GM12878 (cell line): ENCODE data around the gene SCN11A. TPM values are rescaled to one million over a fixed set of nuclear protein-coding genes. Genes with fewer than 3 reads are reported as not detected.

Experiments
- ATAC-seq: fragments of 200-7000 bp; cut with Tn5 transposase; 3 replicates; pipeline ENCODE4 v1.9.1; 2020; ENCODE audit warnings: mild to moderate bottlenecking, moderate library complexity
- BruUV-seq: library from RNA; stranded (reverse); fragments of 400-500 nt; replicated peaks from 2 replicates; lab custom pipeline; 2021; lab: Mats Ljungman, UMichigan
- CTCF ChIA-PET: fragments of 300-600 bp; sonication (Branson Sonifier 250); formaldehyde crosslinking; extraction: SDS; loops from one replicate; lab custom pipeline; 2021; ENCODE audit warnings: inconsistent platforms; lab: Yijun Ruan, JAX
- POLR2A ChIA-PET: fragments of 350-600 bp; formaldehyde crosslinking; extraction: SDS; loops from one replicate; lab custom pipeline; 2021; ENCODE audit warnings: inconsistent platforms; lab: Charles Lee
- RAD21 ChIA-PET: fragments of 300-600 bp; sonication (Branson Sonifier 250); formaldehyde crosslinking; loops from one replicate; lab custom pipeline; 2023; ENCODE audit warnings: antibody characterized with exemption; ENCODE audit not compliant: unreplicated experiment; lab: Charles Lee
- SMC1A ChIA-PET: fragments of 300-600 bp; sonication (Branson Sonifier 250); formaldehyde crosslinking; loops from one replicate; lab custom pipeline; 2023; ENCODE audit not compliant: unreplicated experiment, uncharacterized antibody; lab: Charles Lee
- DNase-seq: peaks from one replicate; pipeline ENCODE4 v3.0.0-alpha.2; 2011; ENCODE audit warnings: low read depth, low spot score
- FAIRE-seq: peaks from 3 replicates; lab custom pipeline; 2011; peaks lifted over from hg19 to GRCh38; lab: Jason Lieb, UNC
- H2AFZ ChIP-seq: 2 replicates; pipeline ENCODE4 v1.6.0; 2011; ENCODE audit warnings: low read depth, low read length, control low read depth; ENCODE audit not compliant: control insufficient read depth
- H3K27ac ChIP-seq: 2 replicates; pipeline ENCODE4 v1.5.1; 2011; ENCODE audit warnings: control low read depth; ENCODE audit not compliant: control insufficient read depth, insufficient read depth
- H3K27me3 ChIP-seq, 2 experiments: replicated peaks in 1 of 2; 2 replicates each; pipeline versions ENCODE4 v1.6.0 to v1.6.1; 2011; ENCODE audit warnings: low read length in 1 of 2; ENCODE audit not compliant: control insufficient read depth in 2 of 2, insufficient read depth in 2 of 2
- H3K36me3 ChIP-seq, 2 experiments: 2 replicates each; pipeline ENCODE4 v1.5.1; 2011; ENCODE audit warnings: low read length in 1 of 2; ENCODE audit not compliant: control insufficient read depth in 2 of 2, insufficient read depth in 2 of 2
- H3K4me1 ChIP-seq: 2 replicates; pipeline ENCODE4 v1.6.1; 2011; ENCODE audit warnings: mild to moderate bottlenecking, low read length, moderate library complexity, mixed read lengths; ENCODE audit not compliant: control insufficient read depth, insufficient read depth
- H3K4me2 ChIP-seq: 2 replicates; pipeline ENCODE4 v1.6.0; 2011; ENCODE audit warnings: control low read depth; ENCODE audit not compliant: control insufficient read depth, insufficient read depth
- H3K4me3 ChIP-seq: fragments of 200-600 bp; sonication (generic); 2 replicates; pipeline ENCODE4 v1.5.1; 2016
- H3K79me2 ChIP-seq: 2 replicates; pipeline ENCODE4 v1.6.0; 2011; ENCODE audit warnings: low read length; ENCODE audit not compliant: control insufficient read depth, insufficient read depth
- H3K9ac ChIP-seq: 2 replicates; pipeline ENCODE4 v1.8.0; 2011; ENCODE audit warnings: low read length, control low read depth, mixed read lengths; ENCODE audit not compliant: control insufficient read depth, insufficient read depth
- H3K9me3 ChIP-seq: replicated peaks from 3 replicates; pipeline ENCODE4 v1.5.1; 2011; ENCODE audit warnings: mild to moderate bottlenecking, low read length; ENCODE audit not compliant: control insufficient read depth, insufficient read depth
- H4K20me1 ChIP-seq: 2 replicates; pipeline ENCODE4 v1.6.0; 2011; ENCODE audit not compliant: control insufficient read depth, insufficient read depth
- ASH2L ChIP-seq: fragments of 300-600, 200-600 bp; sonication (generic); IDR thresholded peaks from 2 replicates; pipeline ENCODE4 v1.6.1; 2017; ENCODE audit warnings: low read depth, mild to moderate bottlenecking, borderline replicate concordance
- CBFB ChIP-seq: IDR thresholded peaks from 2 replicates; pipeline ENCODE4 v1.6.1; 2016; ENCODE audit warnings: antibody characterized with exemption, low read depth
- FOXK2 ChIP-seq: fragments of 450-650 bp; IDR thresholded peaks from 2 replicates; pipeline ENCODE4 v1.6.1; 2017; ENCODE audit warnings: mild to moderate bottlenecking, moderate library complexity
- LARP7 ChIP-seq: fragments of 450-650 bp; IDR thresholded peaks from 2 replicates; pipeline ENCODE4 v1.6.1; 2017; ENCODE audit warnings: mild to moderate bottlenecking
- NBN ChIP-seq: fragments of 450-650 bp; IDR thresholded peaks from 2 replicates; pipeline ENCODE4 v1.6.1; 2016
- NR2C1 ChIP-seq: fragments of 450-650 bp; IDR thresholded peaks from 2 replicates; pipeline ENCODE4 v1.6.1; 2017; ENCODE audit warnings: antibody characterized with exemption, mild to moderate bottlenecking, moderate library complexity
- POLR2A ChIP-seq: IDR thresholded peaks from 2 replicates; pipeline ENCODE4 v1.6.1; 2011; ENCODE audit warnings: low read depth, mild to moderate bottlenecking, low read length
- POLR2AphosphoS5 ChIP-seq: IDR thresholded peaks from 2 replicates; pipeline ENCODE4 v1.6.1; 2011; ENCODE audit warnings: mild to moderate bottlenecking, low read length, inconsistent platforms
- POU2F2 ChIP-seq: IDR thresholded peaks from 3 replicates; pipeline ENCODE4 v1.6.1; 2011; ENCODE audit warnings: low read depth, mild to moderate bottlenecking, low read length, borderline replicate concordance
- SKIL ChIP-seq: fragments of 450-650 bp; IDR thresholded peaks from 2 replicates; pipeline ENCODE4 v1.6.1; 2017; ENCODE audit warnings: mild to moderate bottlenecking, low read depth, inconsistent platforms; ENCODE audit not compliant: poor library complexity, severe bottlenecking
- SMAD5 ChIP-seq: IDR thresholded peaks from 2 replicates; pipeline ENCODE4 v1.6.1; 2016; ENCODE audit warnings: antibody characterized with exemption, low read depth
- SREBF1 ChIP-seq: IDR thresholded peaks from 2 replicates; pipeline ENCODE4 v1.6.1; 2012; ENCODE audit warnings: mild to moderate bottlenecking, low read length
- SRF ChIP-seq, 2 experiments: IDR thresholded peaks; 2 replicates each; pipeline ENCODE4 v1.6.1; 2011; ENCODE audit warnings: low read depth in 2 of 2, low read length in 2 of 2, mild to moderate bottlenecking in 1 of 2, moderate library complexity in 1 of 2
- TCF7 ChIP-seq: IDR thresholded peaks from 2 replicates; pipeline ENCODE4 v1.6.1; 2014; ENCODE audit warnings: antibody characterized with exemption, borderline replicate concordance
- ZNF207 ChIP-seq: fragments of 450-650 bp; IDR thresholded peaks from 2 replicates; pipeline ENCODE4 v1.6.1; 2014; ENCODE audit warnings: antibody characterized with exemption, mild to moderate bottlenecking, borderline replicate concordance
- ZNF24 ChIP-seq: fragments of 450-650 bp; IDR thresholded peaks from 2 replicates; pipeline ENCODE4 v1.6.1; 2017; ENCODE audit warnings: antibody characterized with exemption, mild to moderate bottlenecking
- ZSCAN29 ChIP-seq: fragments of 450-650 bp; IDR thresholded peaks from 2 replicates; pipeline ENCODE4 v1.6.1; 2017; ENCODE audit warnings: mild to moderate bottlenecking, moderate library complexity
- WGBS: methylation state at CpG from one replicate; pipeline ENCODE4 v1.1.6; 2016; ENCODE audit warnings: low lambda C conversion rate; ENCODE audit not compliant: insufficient replicate concordance, insufficient coverage; ENCODE audit errors: missing lambda C conversion rate; 5-methylcytosine and 5-hydroxymethylcytosine counted together
- in situ Hi-C: fragments of 300-500 bp; cut with MboI; formaldehyde crosslinking; loops from 9 replicates; pipeline ENCODE4 v1.14.3; 2018; ENCODE audit warnings: mixed read lengths
- intact Hi-C: fragments of 100-400 bp; cut with micrococcal nuclease; formaldehyde crosslinking; loops from one replicate; pipeline ENCODE4 v1.14.2; 2022; ENCODE audit not compliant: unreplicated experiment
- polyA plus RNA-seq, 11 experiments: library from polyadenylated mRNA; depleted of rRNA in 4 of 11; unstranded in 6 of 11; stranded (reverse) in 5 of 11; fragments of >200 nt; fragmentation: Nextera tagmentation in 4 of 11; fragmentation: Illumina TruSeq in 1 of 11; extraction: Ambion mirVana in 4 of 11; extraction: Trizol in 1 of 11; gene quantifications; 1 replicate in 1 of 11; 2 replicates in 10 of 11; pipeline versions ENCODE4 v1.2.1 to v1.2.3, GENCODE V29; 2011 to 2016; ENCODE audit warnings: inconsistent platforms in 2 of 11, missing spikeins in 2 of 11, low read depth in 1 of 11
- total RNA-seq, 4 experiments: library from RNA; depleted of rRNA in 3 of 4; stranded (reverse); fragments of >200 nt in 3 of 4; fragmentation: Illumina TruSeq in 1 of 4; extraction: Trizol in 1 of 4; gene quantifications; 2 replicates each; pipeline versions ENCODE4 v1.2.1 to v1.2.3, GENCODE V29; 2013 to 2021
- TF ChIP-seq, protein P1 (sequence below): fragments of 450-650 bp; IDR thresholded peaks from 2 replicates; pipeline ENCODE4 v1.6.1; 2016; ENCODE audit warnings: mild to moderate bottlenecking

The SCN11A gene
- total and polyA plus RNA-seq, 10 of the 15 experiments (the other 5 are each of a cell fraction or from before 2014, with no cell fraction given): under 0.01 to 0.14 (median 0.03) TPM; not detected in 4

DNA sequence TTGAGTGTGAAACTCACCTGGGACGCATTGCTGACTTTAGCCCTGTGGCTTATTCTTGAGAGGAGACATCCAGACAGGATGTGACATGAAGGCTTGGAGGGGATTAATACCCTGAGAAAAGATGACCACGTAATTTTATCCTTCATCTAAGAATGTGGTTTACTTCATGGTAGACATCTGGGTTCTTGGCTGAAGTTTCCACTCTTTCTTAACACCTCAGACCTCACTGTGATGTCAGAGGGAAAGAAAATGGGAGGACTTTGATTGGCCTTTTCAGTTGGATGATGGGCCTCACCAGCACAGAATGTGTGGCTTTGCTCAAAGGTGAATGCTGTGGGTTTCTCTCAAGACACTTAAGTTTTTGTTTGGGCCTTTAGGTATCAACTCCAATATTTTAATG, 39.2 kb upstream of the SCN11A start:
- Histone ChIP-seq H4K20me1 (no peaks in the 10 kb centered on the region), H3K27me3 (no peaks in the 10 kb centered on the region), H3K4me1 (0 out of 2 replicates have a peak, but pooled peaks cover 2% of the 10 kb centered on the region), H3K9ac (no peak overlapping the region), H3K27ac (no peak overlapping the region), H3K9me3 (no peaks in the 10 kb centered on the region), H3K36me3 (peaks cover 4 to 25% of the 10 kb centered on the region in 2 experiments; a peak in 3 of 4 replicates), H2AFZ (no peak overlapping the region), H3K4me2 (no peak overlapping the region), H3K79me2 (no peaks in the 10 kb centered on the region), H3K4me3 (no peak overlapping the region)
- FAIRE-seq (no peak), DNase-seq (no peak), ATAC-seq (no peak)
- ChIA-PET RAD21 (interaction anchor here (1.1 kb wide), 1 partner anchor 197 kb away, joined by 3 read pairs; no protein-coding TSS in a partner anchor), POLR2A (no interaction called here), SMC1A (no interaction called here), CTCF (interaction anchor here (1.1 kb wide), 1 partner anchor 198 kb away, joined by 3 read pairs; no protein-coding TSS in a partner anchor)
- in situ Hi-C loops: no loop called here
- no peak for TF ChIP-seq POU2F2
- no peak for TF ChIP-seq NR2C1
- WGBS: 67% methylated on average over 2 of the region's 2 CpGs
- no TSS peak for BruUV-seq
- intact Hi-C loops: no loop called here

DNA sequence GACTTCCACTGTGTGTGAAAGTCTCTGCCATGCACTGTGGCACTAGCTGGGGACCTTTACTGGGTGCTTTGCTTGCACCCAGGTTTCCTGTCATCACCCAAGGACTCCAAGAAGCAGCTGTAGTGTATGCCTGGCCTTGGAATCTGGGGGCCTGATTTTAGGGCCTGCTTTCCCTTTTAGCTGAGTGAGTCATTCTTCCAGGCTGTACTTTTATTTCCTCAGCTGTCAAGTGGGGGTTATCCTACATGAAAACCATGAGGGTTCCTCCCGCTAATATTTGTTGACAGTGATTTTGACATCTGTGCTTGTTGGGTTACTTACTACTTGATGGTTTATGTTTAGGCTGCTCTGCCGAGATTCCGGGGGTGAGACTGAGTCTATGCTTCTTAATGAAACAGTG, 37.1 kb upstream of the SCN11A start:
- Histone ChIP-seq H3K9me3 (no peaks in the 10 kb centered on the region), H3K79me2 (no peaks in the 10 kb centered on the region), H3K36me3 (peaks cover 4 to 14% of the 10 kb centered on the region in 2 experiments; a peak in 3 of 4 replicates), H4K20me1 (no peaks in the 10 kb centered on the region), H3K4me2 (no peak overlapping the region), H3K4me1 (0 out of 2 replicates have a peak, but pooled peaks cover 2% of the 10 kb centered on the region), H3K9ac (no peak overlapping the region), H3K27ac (no peak overlapping the region), H2AFZ (no peak overlapping the region), H3K27me3 (no peaks in the 10 kb centered on the region), H3K4me3 (no peak overlapping the region)
- POLR2A ChIA-PET: no interaction called here
- intact Hi-C loops (no loop called here), in situ Hi-C loops (no loop called here)
- RAD21 ChIA-PET: no interaction called here
- DNase-seq (no peak), ATAC-seq (no peak), FAIRE-seq (no peak)
- CTCF ChIA-PET: interaction anchor here (1.3 to 1.7 kb wide), 3 partner anchors 20 to 203 kb away, joined by 3 to 5 read pairs (median 4); no protein-coding TSS in a partner anchor
- SMC1A ChIA-PET: interaction anchor here (1.3 to 1.6 kb wide), 4 partner anchors 9 to 42 kb away, joined by 3 to 5 read pairs (median 4); no protein-coding TSS in a partner anchor
- no TSS peak for BruUV-seq
- WGBS: 98% methylated on average over 3 of the region's 3 CpGs
- TF ChIP-seq FOXK2: no peak
- no peak for TF ChIP-seq POLR2A
- TF ChIP-seq ZNF207: no peak
- TF ChIP-seq NBN: no peak
- no peak for TF ChIP-seq SMAD5
- no peak for TF ChIP-seq ZNF24
- no peak for TF ChIP-seq POLR2AphosphoS5
- no peak for TF ChIP-seq SKIL
- TF ChIP-seq ZSCAN29: no peak
- TF ChIP-seq, protein P1, sequence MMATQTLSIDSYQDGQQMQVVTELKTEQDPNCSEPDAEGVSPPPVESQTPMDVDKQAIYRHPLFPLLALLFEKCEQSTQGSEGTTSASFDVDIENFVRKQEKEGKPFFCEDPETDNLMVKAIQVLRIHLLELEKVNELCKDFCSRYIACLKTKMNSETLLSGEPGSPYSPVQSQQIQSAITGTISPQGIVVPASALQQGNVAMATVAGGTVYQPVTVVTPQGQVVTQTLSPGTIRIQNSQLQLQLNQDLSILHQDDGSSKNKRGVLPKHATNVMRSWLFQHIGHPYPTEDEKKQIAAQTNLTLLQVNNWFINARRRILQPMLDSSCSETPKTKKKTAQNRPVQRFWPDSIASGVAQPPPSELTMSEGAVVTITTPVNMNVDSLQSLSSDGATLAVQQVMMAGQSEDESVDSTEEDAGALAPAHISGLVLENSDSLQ: no peak
- TF ChIP-seq SREBF1: no peak
- TF ChIP-seq ASH2L: no peak
- TF ChIP-seq TCF7: no peak
- no peak for TF ChIP-seq LARP7
- no peak for TF ChIP-seq CBFB
- no peak for TF ChIP-seq SRF (IDR thresholded peaks at IDR 0.05; ENCODE audit: low read depth in 2 of 2, low read length in 2 of 2)
